GM18526 (cell line): Measurements from ENCODE around the gene FBXW11.

Source experiments
- POLR2A ChIP-seq: IDR thresholded peaks from 3 replicates; pipeline ENCODE4 v1.6.1; 2011; ENCODE audit not compliant: insufficient read length; ENCODE audit errors: extremely low read depth

Gene FBXW11

DNA sequence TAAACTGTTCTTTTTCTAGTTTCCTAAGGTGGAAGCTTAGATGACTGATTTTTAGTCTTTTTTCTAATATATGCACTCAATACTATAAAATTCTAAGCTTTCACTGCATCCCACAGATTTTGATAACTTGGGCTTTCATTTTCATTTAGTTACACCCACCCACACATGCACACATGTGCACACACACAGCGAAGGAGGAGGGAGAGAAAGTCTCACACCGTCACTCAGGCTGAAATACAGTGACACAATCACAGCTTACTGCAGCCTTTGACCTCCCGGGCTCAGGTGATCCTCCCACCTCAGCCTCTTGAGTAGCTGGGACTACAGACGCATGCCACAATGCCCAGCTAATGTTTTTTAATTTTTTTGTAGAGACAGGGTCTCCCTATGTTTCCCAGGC lies 124.3 kb downstream of the FBXW11 start:
- no peak for TF ChIP-seq POLR2A

DNA sequence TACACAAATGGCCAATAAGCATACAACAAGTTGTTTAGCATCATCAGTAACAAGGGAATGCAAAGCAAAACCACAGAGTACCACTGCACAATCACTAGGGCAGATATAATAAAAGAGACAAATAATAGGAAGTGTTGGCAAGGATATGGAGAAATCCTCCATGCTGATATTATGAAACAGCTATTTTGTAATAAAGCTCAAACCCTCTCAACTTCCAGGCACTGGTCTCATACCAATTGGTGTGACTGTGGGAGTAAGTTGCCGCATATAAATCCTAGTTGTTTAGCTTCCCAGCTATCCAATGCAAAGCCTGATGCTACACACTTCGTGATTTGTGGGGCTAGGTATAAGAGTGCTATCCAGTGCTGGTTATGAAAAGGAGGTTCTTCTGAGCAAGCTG lies 132.2 kb downstream of the FBXW11 start:
- no peak for TF ChIP-seq POLR2A

DNA sequence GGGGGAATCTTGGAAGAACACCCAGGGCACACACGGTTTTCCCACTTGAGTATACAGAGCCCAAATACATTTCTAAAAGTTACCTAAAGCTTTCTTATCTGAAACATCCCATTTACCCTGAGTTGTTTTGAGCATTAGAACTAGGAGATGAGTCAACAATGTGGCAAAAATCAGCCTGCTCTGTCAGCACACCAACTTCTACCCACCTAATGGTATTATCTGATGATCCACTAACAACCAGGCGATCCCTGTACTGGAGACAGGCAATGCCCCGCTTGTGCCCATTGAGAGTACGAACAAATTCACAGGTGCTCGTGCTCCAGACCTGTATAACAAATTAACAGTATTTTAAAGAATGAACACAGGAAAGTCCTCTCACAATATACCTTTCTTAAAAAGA lies 133.8 kb downstream of the FBXW11 start:
- TF ChIP-seq POLR2A, result no peak

DNA sequence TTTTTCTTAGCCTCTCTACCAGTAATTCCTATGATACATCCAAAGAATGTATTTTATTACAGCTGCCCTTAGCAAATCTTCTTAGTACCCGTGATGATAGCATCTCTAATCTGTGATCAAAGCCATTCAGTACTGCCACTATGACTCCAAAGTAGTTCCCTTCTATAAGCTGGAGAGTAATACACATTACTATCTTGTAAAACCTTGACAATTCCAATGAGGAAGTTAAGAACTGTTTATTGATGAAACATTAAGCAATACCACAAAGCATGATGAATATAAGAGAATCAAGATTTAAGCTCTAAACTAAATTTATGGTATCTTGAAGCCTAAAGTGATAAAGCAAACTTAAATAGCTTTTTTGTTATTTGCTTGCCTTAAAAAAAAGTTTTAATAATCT lies 134.7 kb downstream of the FBXW11 start:
- TF ChIP-seq POLR2A, result no peak

DNA sequence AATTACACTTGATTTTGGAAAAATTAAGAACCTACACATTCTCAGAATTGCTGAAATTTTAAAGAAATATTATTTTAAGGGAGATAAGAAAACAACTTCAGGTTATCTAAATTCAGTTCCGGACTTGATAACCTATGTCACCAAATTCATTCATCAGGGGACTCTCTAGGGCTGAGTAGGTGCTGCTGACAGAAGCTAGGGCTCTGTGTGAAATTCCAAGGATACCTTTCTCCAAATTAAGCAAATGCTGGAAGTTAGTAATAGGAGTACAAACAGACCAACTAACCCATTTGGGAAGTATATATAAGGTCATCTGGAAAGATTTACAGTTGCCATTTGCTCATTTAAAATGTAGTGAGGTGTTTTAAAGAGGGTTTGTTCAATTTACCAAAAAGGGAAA lies 136.5 kb downstream of the FBXW11 start:
- TF ChIP-seq POLR2A, result no peak

DNA sequence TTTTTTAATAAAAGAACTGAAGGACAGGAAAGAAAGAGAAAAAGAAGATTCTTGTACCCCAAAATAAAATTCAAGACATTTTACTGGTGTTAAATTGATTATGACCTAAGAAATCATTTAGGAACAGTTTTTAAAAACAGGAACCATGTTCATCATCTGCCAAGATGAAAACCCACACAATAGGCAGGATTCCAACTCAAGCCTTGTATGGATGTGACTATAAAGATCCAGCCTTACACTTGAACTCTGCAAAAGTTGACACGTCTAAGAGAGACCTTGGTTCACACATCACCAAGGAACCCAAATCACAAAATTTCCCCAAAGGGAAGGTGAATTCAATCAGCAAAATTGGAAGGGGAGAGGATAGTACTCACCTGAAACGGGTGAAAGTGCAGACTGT lies 138.2 kb downstream of the FBXW11 start:
- no peak for TF ChIP-seq POLR2A

DNA sequence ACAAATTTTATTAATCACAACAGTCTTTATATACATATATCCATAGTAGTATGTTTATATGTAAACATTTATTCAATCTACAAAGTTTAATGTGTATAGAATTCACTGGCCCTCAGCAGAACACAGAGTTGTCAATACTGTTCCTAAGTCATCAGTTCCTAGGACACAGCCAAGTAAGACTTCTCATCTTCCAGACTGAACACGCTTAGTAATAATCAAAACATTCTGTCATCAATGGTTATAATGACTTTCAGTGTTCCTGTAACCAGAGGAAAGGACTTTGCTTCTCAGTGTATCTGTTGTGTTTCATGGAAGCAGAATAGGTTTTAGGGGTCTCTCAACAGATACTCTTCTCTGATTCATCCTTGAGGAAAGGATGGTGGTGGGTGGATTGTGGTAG lies 138.7 kb downstream of the FBXW11 start:
- no peak for TF ChIP-seq POLR2A

DNA sequence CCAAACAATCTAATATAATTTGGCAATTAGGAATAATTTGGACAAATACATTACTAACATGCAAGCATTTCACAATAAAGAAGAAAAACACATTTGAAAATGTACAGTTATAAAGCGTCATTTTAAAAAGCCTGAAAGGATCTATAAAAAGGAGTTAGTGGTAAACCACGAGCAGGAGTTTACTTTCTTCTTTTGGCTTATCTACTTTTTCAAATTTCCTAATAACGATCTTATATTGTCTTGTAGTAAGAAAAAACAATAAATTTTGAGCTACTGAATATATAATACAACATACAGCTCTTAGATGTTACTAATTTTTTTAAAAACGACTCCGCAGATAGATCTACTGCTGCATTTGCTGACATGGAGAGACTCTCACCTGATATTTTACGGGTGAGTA lies 141.0 kb downstream of the FBXW11 start:
- TF ChIP-seq POLR2A, result no peak

DNA sequence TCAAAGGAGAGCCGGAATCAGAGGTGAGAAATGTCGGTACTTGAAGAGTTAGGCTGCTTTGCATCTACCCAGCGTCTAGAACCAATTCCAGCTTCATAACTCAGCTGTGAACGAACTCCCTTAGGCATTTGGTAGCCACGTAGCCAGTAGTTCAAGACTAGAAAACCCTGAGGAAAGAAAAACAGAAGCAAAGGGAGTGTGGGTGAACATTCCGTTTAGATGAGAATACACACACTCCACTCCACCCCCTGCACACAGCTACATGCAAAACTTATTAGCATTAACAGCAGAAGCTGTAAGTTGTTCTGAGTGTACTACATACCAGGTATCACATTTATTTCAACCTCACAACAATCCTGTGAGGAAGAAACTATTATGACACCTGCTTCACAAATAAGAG lies 142.5 kb downstream of the FBXW11 start:
- TF ChIP-seq POLR2A, result no peak

DNA sequence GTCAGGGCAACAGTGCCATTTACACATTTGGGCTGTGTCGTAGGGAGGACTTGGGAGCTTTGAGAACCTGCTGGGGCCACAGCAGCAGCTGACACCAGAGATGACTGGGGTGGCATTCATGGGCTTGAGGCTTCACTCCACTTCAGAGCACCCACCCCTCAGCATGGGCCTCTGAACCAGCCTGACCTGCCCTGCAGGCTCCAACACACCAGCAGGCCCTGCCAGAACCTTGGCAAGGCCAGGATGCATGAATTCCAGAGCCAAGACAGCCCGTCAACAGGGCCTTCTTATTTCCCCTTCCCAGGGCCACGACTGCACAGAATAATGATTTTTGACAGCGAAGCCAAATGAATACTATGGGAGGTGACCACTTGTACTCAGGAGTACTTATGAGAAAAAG lies 143.8 kb downstream of the FBXW11 start:
- no peak for TF ChIP-seq POLR2A

DNA sequence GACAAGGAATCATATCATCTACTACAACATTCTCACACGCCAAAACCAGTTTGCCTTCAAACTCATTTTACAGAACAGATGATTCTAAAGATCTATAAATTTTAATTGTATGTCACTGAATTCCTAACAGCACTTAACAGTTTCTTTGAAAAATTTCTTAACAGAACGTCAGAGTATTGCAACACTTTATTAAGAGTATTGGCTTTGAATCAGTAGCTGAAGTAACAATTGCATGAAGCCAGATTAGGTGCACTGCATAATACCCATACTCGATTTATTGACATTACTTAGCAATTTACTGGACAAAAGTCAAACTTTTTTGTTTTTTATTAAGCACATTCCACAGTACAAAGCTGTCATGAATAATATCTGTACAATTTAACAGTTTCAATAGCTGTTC lies 145.1 kb downstream of the FBXW11 start:
- no peak for TF ChIP-seq POLR2A

DNA sequence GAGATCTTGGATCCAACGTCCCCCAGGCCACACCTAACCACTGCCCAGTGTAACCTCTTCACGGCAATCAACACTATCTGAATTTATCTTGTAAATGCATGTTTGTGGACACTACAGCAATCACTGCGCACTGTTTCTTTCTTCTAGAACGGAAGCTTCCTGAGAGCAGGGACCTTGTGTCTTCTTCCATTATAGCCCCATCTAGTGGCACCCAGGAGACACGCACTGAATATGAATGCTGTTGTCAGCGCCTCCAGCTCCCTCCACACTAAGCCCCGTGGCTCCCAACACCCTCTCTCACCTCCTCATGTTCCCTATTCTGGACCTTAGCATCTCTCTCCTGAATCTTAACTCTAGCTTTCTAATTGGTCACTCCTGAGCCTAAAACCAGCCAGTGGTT lies 148.1 kb downstream of the FBXW11 start:
- TF ChIP-seq POLR2A, result no peak

DNA sequence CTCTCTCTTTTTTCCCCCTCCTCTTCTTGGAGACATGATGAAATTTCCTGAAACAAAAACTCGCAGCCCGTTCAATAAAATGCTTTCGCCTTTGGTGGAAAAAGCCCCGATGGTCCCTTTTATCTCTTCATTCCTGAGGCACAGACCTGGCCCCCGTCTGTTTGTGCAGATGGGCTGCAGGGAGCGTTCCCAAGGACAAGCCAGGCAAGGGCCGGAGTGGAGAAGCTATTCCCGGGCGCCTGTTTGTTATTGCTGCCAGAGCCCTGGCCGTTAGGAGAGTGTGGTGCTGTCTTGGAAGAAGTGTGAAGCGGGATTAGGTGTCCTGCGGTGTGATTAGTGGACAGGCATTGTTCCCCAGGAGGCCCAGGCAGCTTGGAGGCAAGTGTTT lies 149.0 kb downstream of the FBXW11 start:
- no peak for TF ChIP-seq POLR2A

DNA sequence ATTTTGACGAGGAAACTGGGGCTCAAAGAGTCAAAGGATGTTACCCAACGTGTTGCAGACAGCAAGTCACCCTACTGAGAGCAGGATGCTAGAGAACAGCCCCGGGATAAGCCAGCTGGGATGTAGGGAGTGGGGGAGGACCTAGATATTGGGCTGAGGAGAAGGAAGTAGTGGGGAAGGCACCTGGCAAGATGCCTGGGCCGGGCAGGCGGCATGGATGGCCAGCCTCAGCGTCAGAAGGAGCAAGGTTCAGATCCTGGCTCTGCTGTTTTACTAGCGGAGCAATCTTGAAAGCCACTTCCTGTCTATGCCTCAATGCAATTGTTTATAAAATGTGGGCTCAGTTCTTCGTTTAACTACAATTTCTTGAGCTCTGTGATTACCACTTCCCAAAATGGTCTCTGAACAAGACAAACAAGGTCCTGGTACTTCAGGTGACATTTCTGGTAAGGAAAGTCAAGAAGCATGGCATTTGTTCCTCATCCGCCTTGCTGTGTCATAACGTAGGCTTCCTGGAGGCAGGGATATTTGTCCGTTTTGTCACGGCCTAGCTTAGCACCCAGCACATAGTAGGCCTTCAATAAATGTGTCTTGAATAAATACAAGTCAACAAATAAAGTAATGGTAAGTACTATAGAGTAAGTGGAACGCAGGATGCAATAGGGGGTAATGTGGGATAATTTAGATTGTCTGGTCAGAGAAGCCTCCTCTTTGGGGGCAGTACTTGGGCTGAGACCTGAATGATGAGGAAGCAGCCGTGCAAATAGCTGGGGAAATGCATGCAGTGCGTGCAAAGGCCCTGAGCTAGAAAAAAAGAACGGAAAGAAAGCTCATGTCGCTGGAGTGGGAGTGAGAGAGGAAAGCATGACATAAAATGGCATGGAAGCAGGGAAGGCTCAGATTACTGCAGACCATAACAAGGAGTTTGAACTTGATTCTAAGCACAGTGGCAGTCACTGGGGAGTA lies 150.4 kb downstream of the FBXW11 start:
- no peak for TF ChIP-seq POLR2A

DNA sequence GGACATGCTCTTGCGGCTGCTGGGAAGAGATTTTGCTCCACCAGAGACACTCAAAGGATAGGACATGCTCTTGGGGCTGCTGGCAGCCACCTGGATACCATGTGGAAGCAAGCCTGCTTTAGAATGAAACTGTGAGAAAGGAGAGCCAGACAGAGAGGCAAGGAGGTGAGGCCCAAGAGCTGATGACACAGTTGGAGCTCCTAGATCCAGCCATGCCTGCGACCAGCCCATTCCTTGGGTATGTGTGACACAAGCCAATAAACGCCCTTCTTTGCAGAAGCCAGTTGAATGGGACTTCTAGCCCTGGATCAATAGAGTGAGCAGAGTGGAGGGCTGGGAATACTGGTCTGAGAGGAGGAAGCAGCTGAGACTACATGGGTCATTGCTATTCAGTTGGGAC lies 151.2 kb downstream of the FBXW11 start:
- TF ChIP-seq POLR2A, result no peak

DNA sequence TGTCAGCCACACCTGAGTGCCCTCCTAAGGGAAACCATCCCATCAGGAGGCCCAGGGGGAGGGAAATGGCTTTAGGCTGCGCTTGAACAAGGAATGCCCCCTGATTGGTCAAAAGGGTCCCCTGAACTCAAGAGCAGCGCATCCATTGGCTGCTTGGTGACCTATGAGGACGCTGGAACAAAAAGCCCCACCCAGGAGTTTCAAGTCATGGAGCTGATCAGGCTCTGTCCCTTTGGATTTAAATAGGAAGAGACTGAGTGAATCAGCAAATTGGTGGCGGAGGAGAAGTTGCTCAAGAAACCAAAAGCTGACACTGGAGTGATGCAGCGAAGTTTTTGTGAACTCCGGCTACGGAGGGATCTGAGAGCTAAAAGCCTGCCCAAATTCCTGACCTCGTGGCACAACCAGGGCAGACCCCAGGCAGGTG lies 154.2 kb downstream of the FBXW11 start:
- no peak for TF ChIP-seq POLR2A

DNA sequence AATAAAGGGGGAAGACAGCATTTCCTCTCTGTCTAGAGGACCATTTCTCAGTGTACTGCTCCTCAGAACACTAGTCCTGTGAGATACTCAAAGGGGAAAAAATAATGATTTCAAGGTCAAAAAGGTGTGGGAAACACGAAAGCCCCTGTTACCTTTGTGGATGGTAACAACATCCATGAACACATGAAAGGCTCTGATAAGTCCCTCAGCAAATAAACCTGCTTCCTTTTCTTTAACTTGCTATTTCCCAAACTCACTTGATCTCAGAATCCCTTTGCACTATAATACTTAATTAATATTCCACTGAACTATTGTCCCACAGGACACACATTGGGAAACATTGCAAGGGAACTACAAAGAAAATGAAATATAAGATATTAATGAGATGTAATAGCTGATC lies 155.2 kb downstream of the FBXW11 start:
- TF ChIP-seq POLR2A, result no peak
